Measurements from ENCODE around the gene IL6R. TPM values are rescaled to one million over a fixed set of nuclear protein-coding genes. Genes with fewer than 3 reads are reported as not detected.

The IL6R gene
- total and polyA plus RNA-seq, 2 of the 4 experiments (the other 2 are of a cell fraction) = 5.3 to 9.5 TPM

- Histone ChIP-seq H3K27me3 (ENCODE audit: control insufficient read depth, insufficient read depth, low read length) (peaks cover 70% of the 10 kb centered on the region), H3K4me1 (ENCODE audit: control insufficient read depth, insufficient read depth, low read length) (no peaks in the 10 kb centered on the region)
- CTCF ChIA-PET = no interaction called here
These were observed 88.1 kb downstream of the IL6R start for GRCh38 chr1:154493276-154493675.

More at GRCh38 chr1:154493276-154493675, 88.1 kb downstream of the IL6R start:
- no peaks in the 10 kb centered on the region for H3K9me3 ChIP-seq (ENCODE audit: control insufficient read depth, insufficient read depth, low read length)
- H2BK5ac ChIP-seq (ENCODE audit: low read depth, low read length, poor library complexity, severe bottlenecking) = no peak overlapping the region
- ATAC-seq (ENCODE audit: low read depth) = no peak
- H4K5ac ChIP-seq (ENCODE audit: low read depth, low read length) = no peak overlapping the region
- H3K56ac ChIP-seq (ENCODE audit: extremely low read depth, insufficient read depth, low read length) = no peak overlapping the region
- WGBS, 2 experiments (ENCODE audit: extremely low coverage in 2 of 2, insufficient read length in 1 of 2) = 11% methylated on average over 4 of the region's 8 CpGs; no CpG with 5 or more reads in 1 of the 2 experiments
- intact Hi-C loops (cut with micrococcal nuclease) = no loop called here
- H4K91ac ChIP-seq (ENCODE audit: insufficient read depth, low read depth, low read length) = no peak overlapping the region
- H4K20me1 ChIP-seq (ENCODE audit: insufficient read depth, low read length) = no peaks in the 10 kb centered on the region
- no TSS peak for BruUV-seq (replicated peaks)
- no peaks in the 10 kb centered on the region for H3K79me1 ChIP-seq (ENCODE audit: low read depth in 1 of 2, low read length in 2 of 2)
- H2BK20ac ChIP-seq (ENCODE audit: low read depth, low read length) = no peak overlapping the region
- no peak overlapping the region for H2AK5ac ChIP-seq (ENCODE audit: low read depth, low read length)
- H2BK15ac ChIP-seq (ENCODE audit: low read depth, low read length) = no peak overlapping the region
- H3K18ac ChIP-seq (ENCODE audit: low read depth, low read length) = no peak overlapping the region
- no peak overlapping the region for H2BK120ac ChIP-seq (ENCODE audit: low read depth, low read length)
- H3K23ac ChIP-seq (ENCODE audit: low read depth, low read length) = no peak overlapping the region
- H2AK9ac ChIP-seq (replicated peaks; ENCODE audit: low read depth, low read length, poor library complexity) = no peak overlapping the region
- H3K4ac ChIP-seq (ENCODE audit: low read depth, low read length) = no peak overlapping the region
- DNase-seq = no peak
- TF ChIP-seq NFE2L2 (IDR thresholded peaks at IDR 0.05; ENCODE audit: low read depth, low read length) = no peak
- TF ChIP-seq FOS (IDR thresholded peaks at IDR 0.05; ENCODE audit: low read depth, low read length) = no peak
- TF ChIP-seq RAD21 (IDR thresholded peaks at IDR 0.05; ENCODE audit: low read length) = no peak
- no peak for TF ChIP-seq RCOR1 (IDR thresholded peaks at IDR 0.05; ENCODE audit: insufficient replicate concordance, low read length)
- TF ChIP-seq CHD1 (IDR thresholded peaks at IDR 0.05; ENCODE audit: low read depth, low read length) = no peak
- TF ChIP-seq CTCF (conservative IDR thresholded peaks at IDR 0.05; ENCODE audit: low read depth, low read length) = no peak
- no peak for TF ChIP-seq CEBPB (IDR thresholded peaks at IDR 0.05; ENCODE audit: low read depth, low read length)
- TF ChIP-seq MAFK (IDR thresholded peaks at IDR 0.05; ENCODE audit: low read depth, low read length) = no peak
- no peak for TF ChIP-seq ELK1 (IDR thresholded peaks at IDR 0.05; ENCODE audit: borderline replicate concordance, low read depth, low read length)
- no peak for TF ChIP-seq MAZ (IDR thresholded peaks at IDR 0.05; ENCODE audit: borderline replicate concordance, low read depth, low read length)
- no peak for TF ChIP-seq SMC3 (IDR thresholded peaks at IDR 0.05; ENCODE audit: low read depth, low read length)
- no peak for TF ChIP-seq BHLHE40 (IDR thresholded peaks at IDR 0.05; ENCODE audit: low read depth, low read length)
- TF ChIP-seq MXI1 (IDR thresholded peaks at IDR 0.05; ENCODE audit: borderline replicate concordance, low read depth, low read length) = no peak
- TF ChIP-seq RFX5 (IDR thresholded peaks at IDR 0.05; ENCODE audit: low read depth, low read length) = no peak
- H3K27ac ChIP-seq (ENCODE audit: insufficient read depth, low read length) = no peak overlapping the region
- no peaks in the 10 kb centered on the region for H3K9me1 ChIP-seq (ENCODE audit: insufficient read depth, low read length)
- H4K8ac ChIP-seq (ENCODE audit: low read depth in 2 of 2, low read length in 2 of 2) = no peak overlapping the region
- H3K4me3 ChIP-seq (ENCODE audit: insufficient read depth, low read depth, low read length) = no peak overlapping the region
- no peak overlapping the region for H3K14ac ChIP-seq (replicated peaks; ENCODE audit: low read depth, low read length)
- H3K4me2 ChIP-seq (ENCODE audit: low read depth, low read length) = no peak overlapping the region
- no peaks in the 10 kb centered on the region for H3K36me3 ChIP-seq (ENCODE audit: control insufficient read depth, insufficient read depth, low read length)
- dilution Hi-C loops (cut with HindIII; ENCODE audit: low sequenced_read_pairs, unreplicated experiment) = no loop called here
- POLR2A ChIA-PET (ENCODE audit: unreplicated experiment) = no interaction called here
- H2AFZ ChIP-seq (replicated peaks; ENCODE audit: low read length, poor library complexity) = no peak overlapping the region
- in situ Hi-C loops (cut with MboI; ENCODE audit: low sequenced_read_pairs) = no loop called here
- H3K9ac ChIP-seq (ENCODE audit: low read depth, low read length) = no peak overlapping the region

Measured in IMR-90 (cell line).